ENCODE results near the gene PTPN11.

The PTPN11 gene

GRCh38 chr12:112480931-112481330, 62.2 kb downstream of the PTPN11 start:
- H3K4me2 ChIP-seq (ENCODE audit: low read length): no peak overlapping the region
- no peaks in the 10 kb centered on the region for H3K9me3 ChIP-seq (ENCODE audit: control insufficient read depth, insufficient read depth, low read length)
- no peaks in the 10 kb centered on the region for H3K27me3 ChIP-seq (ENCODE audit: control insufficient read depth, low read length)
- H3F3A ChIP-seq (ENCODE audit: control insufficient read depth, insufficient read depth): no peaks in the 10 kb centered on the region
- H3K9me2 ChIP-seq (replicated peaks; ENCODE audit: control insufficient read depth, low read length): no peaks in the 10 kb centered on the region
- no peak overlapping the region for H3K27ac ChIP-seq (ENCODE audit: low read depth, low read length)
- no peak overlapping the region for H3K4me3 ChIP-seq (ENCODE audit: low read length)
- H4K20me1 ChIP-seq (ENCODE audit: control insufficient read depth, insufficient read depth, low read depth, low read length): no peaks in the 10 kb centered on the region
- H3K36me3 ChIP-seq (ENCODE audit: control insufficient read depth, low read length): peaks cover 86% of the 10 kb centered on the region
- H3K79me2 ChIP-seq (ENCODE audit: control insufficient read depth, low read length): no peaks in the 10 kb centered on the region
- no peak for TF ChIP-seq CTCF (IDR thresholded peaks at IDR 0.05; ENCODE audit: low read depth, low read length, poor library complexity, severe bottlenecking)
- no peak for TF ChIP-seq EZH2phosphoT487 (IDR thresholded peaks at IDR 0.05; ENCODE audit: borderline replicate concordance, low read length)
- H3K4me1 ChIP-seq (ENCODE audit: control insufficient read depth, low read length): no peaks in the 10 kb centered on the region

- no peak overlapping the region for H3K27ac ChIP-seq (ENCODE audit: low read depth, low read length)
- H3K9me3 ChIP-seq (ENCODE audit: control insufficient read depth, insufficient read depth, low read length): no peaks in the 10 kb centered on the region
- no peaks in the 10 kb centered on the region for H3K9me2 ChIP-seq (replicated peaks; ENCODE audit: control insufficient read depth, low read length)
- H3K4me3 ChIP-seq (ENCODE audit: low read length): no peak overlapping the region
- H3K79me2 ChIP-seq (ENCODE audit: control insufficient read depth, low read length): no peaks in the 10 kb centered on the region
- no peaks in the 10 kb centered on the region for H4K20me1 ChIP-seq (ENCODE audit: control insufficient read depth, insufficient read depth, low read depth, low read length)
- no peaks in the 10 kb centered on the region for H3F3A ChIP-seq (ENCODE audit: control insufficient read depth, insufficient read depth)
- H3K4me2 ChIP-seq (ENCODE audit: low read length): no peak overlapping the region
- peaks cover 83% of the 10 kb centered on the region for H3K36me3 ChIP-seq (ENCODE audit: control insufficient read depth, low read length)
- no peaks in the 10 kb centered on the region for H3K4me1 ChIP-seq (ENCODE audit: control insufficient read depth, low read length)
- no peaks in the 10 kb centered on the region for H3K27me3 ChIP-seq (ENCODE audit: control insufficient read depth, low read length)
- TF ChIP-seq EZH2phosphoT487 (IDR thresholded peaks at IDR 0.05; ENCODE audit: borderline replicate concordance, low read length) (no peak), CTCF (IDR thresholded peaks at IDR 0.05; ENCODE audit: low read depth, low read length, poor library complexity, severe bottlenecking) (no peak)
These were observed 64.0 kb downstream of the PTPN11 start for GRCh38 chr12:112482733-112483132.

GRCh38 chr12:112486361-112486760, 67.6 kb downstream of the PTPN11 start:
- Histone ChIP-seq H3F3A (ENCODE audit: control insufficient read depth, insufficient read depth) (no peaks in the 10 kb centered on the region), H3K27ac (ENCODE audit: low read depth, low read length) (no peak overlapping the region), H3K9me3 (ENCODE audit: control insufficient read depth, insufficient read depth, low read length) (no peaks in the 10 kb centered on the region), H3K79me2 (ENCODE audit: control insufficient read depth, low read length) (no peaks in the 10 kb centered on the region), H4K20me1 (ENCODE audit: control insufficient read depth, insufficient read depth, low read depth, low read length) (no peaks in the 10 kb centered on the region), H3K4me3 (ENCODE audit: low read length) (no peak overlapping the region), H3K4me2 (ENCODE audit: low read length) (no peak overlapping the region), H3K36me3 (ENCODE audit: control insufficient read depth, low read length) (peaks cover 74% of the 10 kb centered on the region), H3K27me3 (ENCODE audit: control insufficient read depth, low read length) (no peaks in the 10 kb centered on the region), H3K4me1 (ENCODE audit: control insufficient read depth, low read length) (no peaks in the 10 kb centered on the region), H3K9me2 (replicated peaks; ENCODE audit: control insufficient read depth, low read length) (no peaks in the 10 kb centered on the region)
- TF ChIP-seq CTCF (IDR thresholded peaks at IDR 0.05; ENCODE audit: low read depth, low read length, poor library complexity, severe bottlenecking) (no peak), EZH2phosphoT487 (IDR thresholded peaks at IDR 0.05; ENCODE audit: borderline replicate concordance, low read length) (no peak)

All from DOHH2 (cell line).